ENCODE measurements around the gene GAS2L1. TPM values are rescaled to one million over a fixed set of nuclear protein-coding genes. Genes with fewer than 3 reads are reported as not detected.

Gene GAS2L1
- total and polyA plus RNA-seq, 2 experiments from 2014 or later: 5.2 to 9.5 TPM

- H3F3A ChIP-seq (replicated peaks; ENCODE audit: low read depth): no peaks in the 10 kb centered on the region
- TF ChIP-seq REST (IDR thresholded peaks at IDR 0.05; ENCODE audit: unreplicated experiment): no peak
- TF ChIP-seq ZNF114 (CRISPR knock-in tag; IDR thresholded peaks at IDR 0.05): no peak
- H3K4me2 ChIP-seq: no peak overlapping the region
- no peaks in the 10 kb centered on the region for H3K9me2 ChIP-seq (ENCODE audit: insufficient read depth)
- Mint-ChIP-seq H3K4me3 (no peak overlapping the region), H3K27ac (peak overlapping the region; percentile 80; the same call in 1 of the 2 replicates), H3K36me3 (ENCODE audit: low read depth) (peaks cover 7% of the 10 kb centered on the region), H3K4me1 (peaks cover 6% of the 10 kb centered on the region; the same call in 1 of the 3 replicates), H3K9me3 (no peaks in the 10 kb centered on the region), H3K27me3 (ENCODE audit: insufficient read depth, low read depth, poor library complexity) (peaks cover 8% of the 10 kb centered on the region)
- H3K4me1 ChIP-seq (ENCODE audit: insufficient read depth): no peaks in the 10 kb centered on the region
- H3K79me2 ChIP-seq (replicated peaks; ENCODE audit: insufficient read depth): no peaks in the 10 kb centered on the region
- H3K4me3 ChIP-seq: no peak overlapping the region
- H3K27ac ChIP-seq (ENCODE audit: low read depth): no peak overlapping the region
- ATAC-seq (no peak), DNase-seq (ENCODE audit: low spot score) (no peak)
- no peaks in the 10 kb centered on the region for H3K36me3 ChIP-seq (ENCODE audit: insufficient read depth)
- H2AFZ ChIP-seq: no peak overlapping the region
- no peaks in the 10 kb centered on the region for H4K20me1 ChIP-seq (replicated peaks; ENCODE audit: insufficient read depth)
- H3K27me3 ChIP-seq (ENCODE audit: insufficient read depth): no peaks in the 10 kb centered on the region
Observed at GRCh38 chr22:29329581-29329980, 23.1 kb downstream of the GAS2L1 start.

GRCh38 chr22:29330291-29330690, 23.8 kb downstream of the GAS2L1 start:
- no peaks in the 10 kb centered on the region for H3F3A ChIP-seq (replicated peaks; ENCODE audit: low read depth)
- no peaks in the 10 kb centered on the region for H3K27me3 ChIP-seq (ENCODE audit: insufficient read depth)
- no peaks in the 10 kb centered on the region for H4K20me1 ChIP-seq (replicated peaks; ENCODE audit: insufficient read depth)
- no peaks in the 10 kb centered on the region for H3K9me2 ChIP-seq (ENCODE audit: insufficient read depth)
- peaks cover 7% of the 10 kb centered on the region for H3K36me3 Mint-ChIP-seq (ENCODE audit: low read depth)
- H3K9me3 Mint-ChIP-seq: no peaks in the 10 kb centered on the region
- no peak for DNase-seq (ENCODE audit: low spot score)
- H3K4me3 Mint-ChIP-seq: no peak overlapping the region
- H3K27ac Mint-ChIP-seq: no peak overlapping the region
- H3K27ac ChIP-seq (ENCODE audit: low read depth): no peak overlapping the region
- peaks cover 8% of the 10 kb centered on the region for H3K27me3 Mint-ChIP-seq (ENCODE audit: insufficient read depth, low read depth, poor library complexity)
- ATAC-seq: no peak
- H3K4me1 Mint-ChIP-seq: peaks cover 6% of the 10 kb centered on the region; the same call in 1 of the 3 replicates
- no peak overlapping the region for H2AFZ ChIP-seq
- H3K79me2 ChIP-seq (replicated peaks; ENCODE audit: insufficient read depth): no peaks in the 10 kb centered on the region
- H3K4me2 ChIP-seq: no peak overlapping the region
- H3K36me3 ChIP-seq (ENCODE audit: insufficient read depth): no peaks in the 10 kb centered on the region
- H3K4me1 ChIP-seq (ENCODE audit: insufficient read depth): no peaks in the 10 kb centered on the region
- H3K4me3 ChIP-seq: no peak overlapping the region
- TF ChIP-seq EZH2 (IDR thresholded peaks at IDR 0.05; ENCODE audit: low read depth, unreplicated experiment) (no peak), NANOG (IDR thresholded peaks at IDR 0.05; ENCODE audit: borderline replicate concordance) (no peak), ZNF462 (CRISPR knock-in tag; IDR thresholded peaks at IDR 0.05) (no peak), CTCF (conservative IDR thresholded peaks at IDR 0.05; ENCODE audit: low read depth in 2 of 2) (no peak), POLR2AphosphoS5 (IDR thresholded peaks at IDR 0.05; ENCODE audit: low read depth) (no peak), ETS1 (IDR thresholded peaks at IDR 0.05) (no peak)

Data from GM23338 (cell line).